Adrenal gland (tissue), 12 donors: ENCODE results near the gene TENM4. TPM values are rescaled to one million over a fixed set of nuclear protein-coding genes. Genes with fewer than 3 reads are reported as not detected.

Experiments used
- DNase-seq, 7 donors: peaks; one replicate each; pipeline ENCODE4 v3.0.0-alpha.2; 2019 to 2020
- H3K27ac ChIP-seq, 5 donors: fragments of 200-600 bp; sonication (generic) in 4 of 5; 1 replicate in 3 of 5; 2 replicates in 2 of 5; pipeline versions ENCODE4 v1.5.1 to v1.8.0; 2016 to 2020; ENCODE audit warnings: mild to moderate bottlenecking in 1 of 5
- H3K27me3 ChIP-seq: fragments of 200-600 bp; 2 replicates; pipeline ENCODE4 v1.8.0; 2021
- H3K36me3 ChIP-seq, 2 donors: fragments of 200-600 bp; replicated peaks in 1 of 2; 1 replicate in 1 of 2; 2 replicates in 1 of 2; pipeline versions ENCODE4 v1.5.1 to v1.8.0; 2018 to 2022
- H3K4me1 ChIP-seq, 2 donors: fragments of 200-600 bp; replicated peaks in 1 of 2; 1 replicate in 1 of 2; 2 replicates in 1 of 2; pipeline versions ENCODE4 v1.5.1 to v1.8.0; 2018 to 2021
- H3K4me3 ChIP-seq, 4 donors: fragments of 200-600 bp; sonication (generic) in 3 of 4; one replicate each; pipeline ENCODE4 v1.5.1; 2016 to 2018
- H3K9me3 ChIP-seq, 3 donors: fragments of 200-600 bp; sonication (generic) in 1 of 3; replicated peaks in 1 of 3; 1 replicate in 2 of 3; 2 replicates in 1 of 3; pipeline versions ENCODE4 v1.5.1 to v1.8.0; 2016 to 2021
- POLR2A ChIP-seq, 2 donors: fragments of 450-650 bp; IDR thresholded peaks; one replicate each; pipeline ENCODE4 v1.6.1; 2017; ENCODE audit warnings: antibody characterized with exemption in 2 of 2, mild to moderate bottlenecking in 2 of 2, moderate library complexity in 1 of 2
- WGBS, 4 donors: extraction: QIAGEN DNeasy Blood & Tissue Kit in 2 of 4; methylation state at CpG; one replicate each; pipeline versions ENCODE4 v1.1.5 to v1.1.7; 2013 to 2017; 5-methylcytosine and 5-hydroxymethylcytosine counted together
- intact Hi-C, 2 donors: fragments of 100-400 bp; cut with DNase I; formaldehyde crosslinking; loops; one replicate each; pipeline versions ENCODE4 v1.14.1 to v1.15.0; 2022 to 2023
- polyA plus RNA-seq, 3 donors: library from polyadenylated mRNA; stranded (reverse); fragments of 200-250 nt in 2 of 3; fragments of 350-450 nt in 1 of 3; fragmentation: Illumina TruSeq in 1 of 3; extraction: RNeasy Lipid Tissue Mini Kit (QIAGEN cat#74804) in 1 of 3; gene quantifications; one replicate each; pipeline ENCODE4 v1.2.3, GENCODE V29; 2013 to 2014
- total RNA-seq, 9 donors: library from RNA; depleted of rRNA in 4 of 9; stranded (reverse); fragments of >200 nt in 4 of 9; fragments of 120-200 nt in 1 of 9; fragmentation: NEBNext Ultra II Directional in 1 of 9; extraction: Animal tissue kit (Norgen Biotek cat#: 25700) in 1 of 9; gene quantifications; one replicate each; pipeline versions ENCODE4 v1.1.0 to v1.2.4, GENCODE V29; 2013 to 2023
- TF ChIP-seq, protein P1 (sequence below), 6 experiments: fragments of 450-650 bp in 4 of 6; fragments of 200-600 bp in 2 of 6; sonication (generic) in 1 of 6; IDR thresholded peaks; 1 replicate in 5 of 6; 2 replicates in 1 of 6; pipeline versions ENCODE4 v1.5.1 to v1.8.0; 2016 to 2021; ENCODE audit warnings: antibody characterized with exemption in 6 of 6, mild to moderate bottlenecking in 2 of 6, moderate library complexity in 1 of 6
- donor health status: healthy with polysubstance abuse.
- donor health status: Bipolar disorder and iron deficiency.
- donor health status: DM: yes; HTN: yes; CAD: no.
- donor health status: DM: no; HTN: no; CAD: no.
- donor health status: DM: no; HTN: no; CAD: no.
- donor health status: DM: yes; HTN: yes; CAD: no.

TENM4 gene
- total and polyA plus RNA-seq, 12 donors = 0.74 to 24.9 (median 6.7) TPM

DNA sequence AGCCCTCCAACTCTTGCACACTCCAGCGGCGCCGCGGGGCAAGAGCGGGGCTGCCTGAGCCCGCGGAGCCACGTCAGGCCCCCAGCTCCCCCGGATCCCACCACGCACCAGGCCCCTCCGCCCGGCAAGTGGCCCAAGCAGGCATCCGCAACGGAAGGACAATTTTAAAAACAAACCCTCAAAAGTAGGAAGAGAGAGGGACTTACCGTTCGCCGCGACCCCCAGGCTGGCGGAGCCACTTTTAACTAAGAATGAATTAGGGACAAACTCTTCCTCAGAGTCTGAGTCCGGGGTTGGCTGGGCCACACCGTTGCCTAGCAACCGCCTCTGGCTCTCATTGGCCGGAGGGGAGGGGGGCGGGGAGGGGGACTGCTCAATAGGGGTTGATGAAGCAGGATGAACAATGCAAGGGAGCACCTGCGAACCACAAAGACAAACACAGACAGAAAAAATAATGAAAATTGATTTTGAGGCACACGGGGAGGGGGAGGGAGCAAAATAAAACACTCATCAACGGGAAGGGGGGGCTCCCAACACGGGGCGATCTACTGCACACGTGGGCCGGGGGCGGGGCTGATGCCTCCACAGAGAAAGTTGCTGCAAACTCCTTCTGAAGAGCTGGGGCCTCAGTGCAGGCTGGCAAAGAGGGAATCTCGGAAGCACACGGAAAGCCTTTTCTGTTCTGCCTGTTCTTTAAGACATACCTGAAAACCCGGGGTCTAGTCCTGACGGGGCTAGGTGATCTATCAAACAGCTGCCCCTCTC lies 478.7 kb downstream of the TENM4 start:
- 17 to 23% (median 19%) methylated on average over 32 to 36 of the region's 36 CpGs for WGBS, 4 donors
- intact Hi-C loops = no loop called here
- H3K36me3 ChIP-seq = no peaks in the 10 kb centered on the region
- H3K4me1 ChIP-seq = no peaks in the 10 kb centered on the region
- H3K27ac ChIP-seq = no peak overlapping the region
- H3K27me3 ChIP-seq = no peaks in the 10 kb centered on the region
- no peak overlapping the region for H3K4me3 ChIP-seq
- H3K9me3 ChIP-seq = no peaks in the 10 kb centered on the region
- peak in 5 of 7 donors; percentile 30 to 80 (median 40) for DNase-seq
- no peak for TF ChIP-seq POLR2A (IDR thresholded peaks at IDR 0.05)
- TF ChIP-seq, protein P1, sequence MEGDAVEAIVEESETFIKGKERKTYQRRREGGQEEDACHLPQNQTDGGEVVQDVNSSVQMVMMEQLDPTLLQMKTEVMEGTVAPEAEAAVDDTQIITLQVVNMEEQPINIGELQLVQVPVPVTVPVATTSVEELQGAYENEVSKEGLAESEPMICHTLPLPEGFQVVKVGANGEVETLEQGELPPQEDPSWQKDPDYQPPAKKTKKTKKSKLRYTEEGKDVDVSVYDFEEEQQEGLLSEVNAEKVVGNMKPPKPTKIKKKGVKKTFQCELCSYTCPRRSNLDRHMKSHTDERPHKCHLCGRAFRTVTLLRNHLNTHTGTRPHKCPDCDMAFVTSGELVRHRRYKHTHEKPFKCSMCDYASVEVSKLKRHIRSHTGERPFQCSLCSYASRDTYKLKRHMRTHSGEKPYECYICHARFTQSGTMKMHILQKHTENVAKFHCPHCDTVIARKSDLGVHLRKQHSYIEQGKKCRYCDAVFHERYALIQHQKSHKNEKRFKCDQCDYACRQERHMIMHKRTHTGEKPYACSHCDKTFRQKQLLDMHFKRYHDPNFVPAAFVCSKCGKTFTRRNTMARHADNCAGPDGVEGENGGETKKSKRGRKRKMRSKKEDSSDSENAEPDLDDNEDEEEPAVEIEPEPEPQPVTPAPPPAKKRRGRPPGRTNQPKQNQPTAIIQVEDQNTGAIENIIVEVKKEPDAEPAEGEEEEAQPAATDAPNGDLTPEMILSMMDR (IDR thresholded peaks at IDR 0.05) = no peak

DNA sequence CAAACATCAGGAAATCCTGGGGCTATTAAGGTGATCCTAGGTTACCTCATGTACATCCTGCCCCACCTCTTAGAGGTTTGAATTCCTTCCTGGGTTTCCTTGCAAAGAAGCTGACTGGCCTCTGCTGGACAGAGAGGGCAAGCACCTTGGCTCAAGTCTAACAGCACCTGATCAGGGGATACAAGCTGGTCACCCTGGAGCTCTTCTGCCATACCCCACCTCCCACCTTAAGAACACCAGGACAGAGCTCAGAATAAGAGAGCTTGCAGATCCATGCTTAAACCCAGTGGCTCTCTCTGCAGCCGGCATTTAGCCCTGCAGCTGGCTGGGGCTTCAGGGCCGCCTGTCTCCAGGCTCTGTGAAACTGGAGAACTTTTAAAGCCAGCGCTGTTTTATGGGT lies 479.6 kb downstream of the TENM4 start:
- Histone ChIP-seq H3K4me1 (no peaks in the 10 kb centered on the region), H3K36me3 (no peaks in the 10 kb centered on the region), H3K4me3 (no peak overlapping the region), H3K9me3 (no peaks in the 10 kb centered on the region), H3K27ac (no peak overlapping the region), H3K27me3 (no peaks in the 10 kb centered on the region)
- TF ChIP-seq POLR2A (IDR thresholded peaks at IDR 0.05) = no peak
- TF ChIP-seq, protein P1 (IDR thresholded peaks at IDR 0.05) = peak in 5 of 6 experiments; percentile 10 to 58 (median 46)
- 62 to 82% (median 66%) methylated on average over 3 of the region's 3 CpGs for WGBS, 4 donors
- peak in 2 of 7 donors; percentile 22 to 67 for DNase-seq
- intact Hi-C loops = no loop called here

DNA sequence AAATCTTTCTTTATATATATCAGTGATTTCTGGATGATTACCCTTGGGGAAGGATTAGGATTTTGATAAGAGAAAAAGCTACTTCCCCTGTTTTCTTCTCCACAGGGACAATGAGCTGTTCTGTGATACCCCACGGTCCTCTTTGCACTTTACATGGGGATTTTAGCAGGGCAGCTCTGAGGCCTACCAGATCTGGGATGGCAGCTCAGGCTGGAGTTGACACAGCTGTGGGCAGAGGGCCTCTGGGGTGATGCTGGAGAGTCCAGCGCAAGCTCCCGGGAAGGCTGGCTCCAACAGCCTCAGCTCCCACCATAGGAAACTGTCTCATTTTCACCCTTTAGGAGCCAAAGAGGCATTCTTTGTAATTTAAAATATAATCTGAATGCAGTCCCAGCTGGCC lies 482.4 kb downstream of the TENM4 start:
- intact Hi-C loops = no loop called here
- Histone ChIP-seq H3K27ac (no peak overlapping the region), H3K9me3 (no peaks in the 10 kb centered on the region), H3K4me3 (no peak overlapping the region), H3K4me1 (no peaks in the 10 kb centered on the region), H3K36me3 (no peaks in the 10 kb centered on the region), H3K27me3 (no peaks in the 10 kb centered on the region)
- WGBS, 4 donors = 90 to 92% (median 92%) methylated on average over 3 of the region's 3 CpGs
- no peak for DNase-seq
- TF ChIP-seq, protein P1 (IDR thresholded peaks at IDR 0.05) = no peak
- no peak for TF ChIP-seq POLR2A (IDR thresholded peaks at IDR 0.05)

DNA sequence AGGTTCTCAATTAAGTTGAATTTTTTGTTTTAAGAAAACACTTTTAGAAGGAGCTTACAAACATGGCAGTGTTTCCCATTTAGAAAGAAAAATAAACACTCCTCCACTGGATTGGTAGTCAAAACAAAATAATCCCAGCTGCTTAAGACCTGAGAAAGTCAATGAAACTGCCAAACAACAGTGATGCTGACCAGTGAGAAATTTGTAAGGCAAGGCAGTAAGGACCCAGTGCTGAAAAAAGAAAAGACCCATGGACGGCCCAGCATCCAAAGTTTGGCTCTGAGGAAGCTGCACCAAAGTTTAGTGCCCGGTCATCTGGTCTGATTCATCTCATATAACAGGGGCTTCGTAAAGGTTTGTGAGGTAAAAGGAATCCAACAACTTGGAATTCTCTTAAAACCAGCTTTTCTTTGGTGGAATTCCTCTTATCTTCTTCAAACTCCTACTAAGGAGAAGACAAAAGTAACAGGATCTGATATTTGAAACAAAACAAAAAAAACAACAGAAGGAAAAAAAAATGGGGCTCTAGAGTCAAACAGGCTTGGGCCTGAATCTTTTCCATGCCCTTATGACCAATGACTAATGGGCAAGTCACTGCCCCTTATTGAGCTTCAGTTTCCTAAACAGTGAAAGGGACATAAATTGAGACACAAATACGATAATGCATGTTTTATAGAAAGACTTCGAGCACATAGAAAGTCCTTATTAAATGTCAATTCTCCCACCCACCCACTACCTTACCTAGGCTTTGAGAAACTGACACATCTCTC lies 483.2 kb downstream of the TENM4 start:
- H3K36me3 ChIP-seq = no peaks in the 10 kb centered on the region
- DNase-seq = no peak
- no peak for TF ChIP-seq POLR2A (IDR thresholded peaks at IDR 0.05)
- TF ChIP-seq, protein P1 (IDR thresholded peaks at IDR 0.05) = no peak
- no peak overlapping the region for H3K4me3 ChIP-seq
- H3K9me3 ChIP-seq = no peaks in the 10 kb centered on the region
- intact Hi-C loops = no loop called here
- no peaks in the 10 kb centered on the region for H3K4me1 ChIP-seq
- H3K27me3 ChIP-seq = no peaks in the 10 kb centered on the region
- 73 to 91% (median 79%) methylated on average over 5 of the region's 5 CpGs for WGBS, 4 donors
- H3K27ac ChIP-seq = no peak overlapping the region
